ENCODE results near the gene CIB4. TPM values are rescaled to one million over a fixed set of nuclear protein-coding genes. Genes with fewer than 3 reads are reported as not detected.

CIB4 gene
- total RNA-seq, 2 donors from 2014 or later = not detected

DNA sequence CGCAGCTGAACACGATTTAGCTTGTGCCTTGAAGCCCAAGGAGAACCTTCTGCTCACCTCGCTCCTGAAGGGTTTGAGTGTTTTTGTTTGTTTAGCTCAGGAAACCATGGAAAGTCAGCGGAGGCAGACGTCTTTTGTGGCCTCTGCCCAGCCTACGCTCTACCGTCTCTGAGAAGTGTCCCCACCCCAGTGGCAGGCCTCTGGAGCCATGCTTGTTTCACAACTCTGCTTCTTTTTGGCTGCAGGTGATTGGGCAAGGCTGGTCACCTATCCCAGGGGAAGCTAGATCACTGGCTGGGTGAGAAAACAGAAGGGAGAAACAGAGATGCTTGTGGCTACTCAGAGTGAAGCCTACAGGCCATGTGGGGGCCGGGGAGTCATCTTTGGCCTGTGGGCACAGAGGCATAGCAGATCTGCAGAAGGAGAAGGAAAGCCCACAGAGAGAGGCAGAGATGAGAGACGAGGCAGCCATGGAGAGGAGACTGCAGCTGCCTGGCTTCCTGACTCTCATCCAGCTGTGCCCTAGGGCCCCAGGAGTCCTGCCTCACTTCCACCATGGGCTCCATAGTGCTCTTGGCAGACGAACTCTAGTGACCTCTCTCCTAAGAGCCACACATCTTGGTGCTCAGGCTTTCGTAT, 50.1 kb downstream of the CIB4 start:
- no peak for TF ChIP-seq POLR2A (IDR thresholded peaks at IDR 0.05)
- no peak for TF ChIP-seq CTCF (IDR thresholded peaks at IDR 0.05)
- intact Hi-C loops (cut with DNase I) = no loop called here
- 74 to 80% methylated on average over 10 to 11 of the region's 11 CpGs for WGBS, 2 donors
- ATAC-seq (no peak), DNase-seq (no peak)
- Histone ChIP-seq H3K9me3 (no peaks in the 10 kb centered on the region), H3K27ac (no peak overlapping the region), H3K4me3 (no peak overlapping the region), H3K27me3 (no peaks in the 10 kb centered on the region), H3K36me3 (replicated peaks in 1 of 2; ENCODE audit: insufficient read depth in 1 of 2, low read depth in 2 of 2) (no peaks in the 10 kb centered on the region), H3K4me1 (no peaks in the 10 kb centered on the region)

DNA sequence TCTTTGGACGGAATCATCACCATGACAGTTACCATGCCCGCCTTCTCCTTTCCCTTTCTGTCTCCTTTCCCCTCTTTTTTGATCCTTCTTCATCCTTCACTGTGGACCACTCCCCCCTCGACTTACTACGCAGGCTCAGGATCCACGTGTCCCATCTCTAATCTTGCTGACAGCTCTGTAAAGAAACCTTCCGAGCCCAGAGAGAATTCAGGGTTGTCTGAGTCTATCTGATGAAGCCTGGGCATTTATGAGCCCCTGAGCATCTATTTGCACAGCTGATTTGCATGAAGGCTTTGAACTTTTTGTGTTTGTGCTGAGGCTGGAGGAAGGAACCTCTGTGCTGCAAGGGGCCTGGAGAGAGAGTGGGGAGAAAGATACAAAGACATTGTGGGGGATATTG, 50.7 kb downstream of the CIB4 start:
- Histone ChIP-seq H3K4me1 (no peaks in the 10 kb centered on the region), H3K27ac (no peak overlapping the region), H3K9me3 (no peaks in the 10 kb centered on the region), H3K4me3 (no peak overlapping the region), H3K27me3 (no peaks in the 10 kb centered on the region), H3K36me3 (replicated peaks in 1 of 2; ENCODE audit: insufficient read depth in 1 of 2, low read depth in 2 of 2) (no peaks in the 10 kb centered on the region)
- ATAC-seq (no peak), DNase-seq (no peak)
- intact Hi-C loops (cut with DNase I) = no loop called here
- no peak for TF ChIP-seq CTCF (IDR thresholded peaks at IDR 0.05)
- no peak for TF ChIP-seq POLR2A (IDR thresholded peaks at IDR 0.05)
- WGBS, 2 donors = 64 to 71% methylated on average over 6 of the region's 6 CpGs

DNA sequence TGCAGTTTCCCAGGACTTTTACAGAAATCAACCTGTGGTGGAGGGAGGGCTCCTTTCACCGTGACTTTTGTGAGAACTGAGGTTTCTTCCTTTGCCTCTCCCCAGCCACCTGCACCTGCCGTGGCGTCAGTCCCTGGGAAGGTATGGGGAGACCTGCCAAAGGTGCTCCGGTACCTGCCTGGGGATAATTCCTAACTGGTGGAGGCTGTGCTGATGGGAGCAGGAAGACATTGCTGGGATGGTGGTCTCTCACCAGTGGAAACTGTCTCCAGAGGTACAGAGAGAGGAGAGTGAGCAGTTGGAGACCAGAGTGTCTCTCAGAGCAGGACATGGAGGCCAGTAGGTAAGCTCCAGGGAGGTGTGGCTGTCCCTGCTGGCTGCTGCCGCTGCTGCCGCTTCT, 52.6 kb downstream of the CIB4 start:
- no peak for TF ChIP-seq POLR2A (IDR thresholded peaks at IDR 0.05)
- no peak for TF ChIP-seq CTCF (IDR thresholded peaks at IDR 0.05)
- H3K9me3 ChIP-seq = no peaks in the 10 kb centered on the region
- H3K4me3 ChIP-seq = no peak overlapping the region
- intact Hi-C loops (cut with DNase I) = no loop called here
- no peak for DNase-seq
- H3K4me1 ChIP-seq = no peaks in the 10 kb centered on the region
- H3K36me3 ChIP-seq (replicated peaks in 1 of 2; ENCODE audit: insufficient read depth in 1 of 2, low read depth in 2 of 2) = no peaks in the 10 kb centered on the region
- H3K27me3 ChIP-seq = no peaks in the 10 kb centered on the region
- no peak overlapping the region for H3K27ac ChIP-seq
- ATAC-seq = no peak
- WGBS, 2 donors = 76 to 85% methylated on average over 2 to 5 of the region's 6 CpGs

DNA sequence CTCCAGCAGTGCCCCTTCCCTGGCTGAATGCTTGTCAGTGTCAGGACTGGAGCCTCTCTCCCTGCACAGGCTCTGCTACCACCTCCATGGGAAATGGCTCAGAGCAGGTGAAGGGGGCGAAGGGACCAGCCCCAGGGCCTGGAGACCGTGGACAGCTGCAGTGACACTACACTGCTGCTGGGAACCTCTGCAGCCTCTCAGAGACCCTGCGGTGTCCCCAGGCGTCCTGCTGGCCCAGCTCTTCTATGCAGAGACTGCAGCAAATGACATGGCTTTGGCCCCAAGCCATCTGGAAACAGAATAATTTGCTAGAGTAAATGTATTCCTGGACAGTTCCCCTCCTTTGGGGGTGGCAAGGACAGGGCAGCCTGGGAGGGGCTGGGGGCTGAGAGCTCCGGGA, 53.2 kb downstream of the CIB4 start:
- ATAC-seq = no peak

More for the DNA sequence above, 53.2 kb downstream of the CIB4 start:
- Histone ChIP-seq H3K9me3 (no peaks in the 10 kb centered on the region), H3K36me3 (replicated peaks in 1 of 2; ENCODE audit: insufficient read depth in 1 of 2, low read depth in 2 of 2) (no peaks in the 10 kb centered on the region), H3K27ac (no peak overlapping the region), H3K4me1 (no peaks in the 10 kb centered on the region), H3K27me3 (no peaks in the 10 kb centered on the region), H3K4me3 (no peak overlapping the region)
- TF ChIP-seq POLR2A (IDR thresholded peaks at IDR 0.05) (no peak), CTCF (IDR thresholded peaks at IDR 0.05) (no peak)
- 48 to 80% methylated on average over 4 to 5 of the region's 5 CpGs for WGBS, 2 donors
- DNase-seq = no peak
- intact Hi-C loops (cut with DNase I) = no loop called here
